Heart left ventricle (tissue), 13 donors: ENCODE data around the gene GREM1.

Experiments used
- POLR2A ChIP-seq, 2 donors: fragments of 450-650 bp; IDR thresholded peaks; one replicate each; pipeline ENCODE4 v1.6.1; 2017; ENCODE audit warnings: antibody characterized with exemption in 2 of 2, mild to moderate bottlenecking in 2 of 2, moderate library complexity in 2 of 2
- TF ChIP-seq, protein P1 (sequence below), 12 donors: fragments of 200-600 bp; sonication (generic) in 4 of 12; IDR thresholded peaks; one replicate each; pipeline versions ENCODE4 v1.5.0 to v1.8.0; 2018 to 2022; ENCODE audit warnings: antibody characterized with exemption in 12 of 12, mild to moderate bottlenecking in 5 of 12
- donor health status: ischemic (EF 13 %, LVEDD 7.1; RV severe dilation, severe dysfunction).
- donor health status: DM: no; HTN: yes; CAD: no.
- donor health status: DM: no; HTN: no; CAD: no.
- donor health status: ischemic (EF 25% LVEDD 6.9; RV normal size, moderate dysfunction).
- donor health status: ischemic (EF 25% LVEDD 5.7; RV mildly dilated, moderate dysfunction).
- donor health status: ischemic (EF 35%, LVEDD 5.7; RV mildly dilated, moderate dysfunction).
- donor health status: nonischemic (EF 11% LVEDD 7.7; RV severe dilation, severe dysfunction).
- donor health status: DM: yes; HTN: yes; CAD: no.
- donor health status: PGD.
- donor health status: ischemic (EF 29% LVEDD 5.4; RV normal size, mild dysfunction).
- donor health status: nonischemic (EF 23%, LVEDD 6.1; RV moderate dilation, normal function).

DNA sequence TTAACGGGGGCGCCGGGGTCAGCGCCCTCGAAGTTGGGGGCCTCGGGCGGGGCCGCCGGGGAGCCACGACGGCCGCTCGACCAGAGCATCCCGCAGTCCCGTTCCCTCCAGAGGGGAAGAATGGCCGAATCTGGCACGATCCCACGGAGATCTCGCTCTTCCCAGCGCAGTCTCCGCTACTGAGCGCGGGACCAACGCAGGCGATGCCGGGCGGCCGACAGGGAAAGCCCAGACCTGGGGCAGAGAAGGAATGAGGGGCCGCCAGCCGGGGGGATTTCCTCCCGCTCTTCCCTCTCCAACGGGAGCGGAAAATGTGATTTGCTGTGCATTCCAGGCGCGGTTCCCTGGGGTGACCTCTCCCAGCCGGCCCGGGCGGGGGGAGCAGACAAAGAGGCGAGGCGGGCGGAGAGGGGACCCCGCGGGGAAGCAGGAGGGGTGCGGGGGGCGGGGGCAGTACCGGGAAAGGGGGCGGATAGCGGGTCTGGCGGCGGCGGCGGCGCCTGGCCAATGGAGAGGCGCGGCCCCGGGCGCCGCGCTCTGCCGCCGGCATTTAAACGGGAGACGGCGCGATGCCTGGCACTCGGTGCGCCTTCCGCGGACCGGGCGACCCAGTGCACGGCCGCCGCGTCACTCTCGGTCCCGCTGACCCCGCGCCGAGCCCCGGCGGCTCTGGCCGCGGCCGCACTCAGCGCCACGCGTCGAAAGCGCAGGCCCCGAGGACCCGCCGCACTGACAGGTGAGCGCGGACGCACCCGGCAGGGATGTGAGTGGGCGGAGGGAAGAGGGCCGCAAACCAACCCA, at the start of gene GREM1:
- TF ChIP-seq, protein P1, sequence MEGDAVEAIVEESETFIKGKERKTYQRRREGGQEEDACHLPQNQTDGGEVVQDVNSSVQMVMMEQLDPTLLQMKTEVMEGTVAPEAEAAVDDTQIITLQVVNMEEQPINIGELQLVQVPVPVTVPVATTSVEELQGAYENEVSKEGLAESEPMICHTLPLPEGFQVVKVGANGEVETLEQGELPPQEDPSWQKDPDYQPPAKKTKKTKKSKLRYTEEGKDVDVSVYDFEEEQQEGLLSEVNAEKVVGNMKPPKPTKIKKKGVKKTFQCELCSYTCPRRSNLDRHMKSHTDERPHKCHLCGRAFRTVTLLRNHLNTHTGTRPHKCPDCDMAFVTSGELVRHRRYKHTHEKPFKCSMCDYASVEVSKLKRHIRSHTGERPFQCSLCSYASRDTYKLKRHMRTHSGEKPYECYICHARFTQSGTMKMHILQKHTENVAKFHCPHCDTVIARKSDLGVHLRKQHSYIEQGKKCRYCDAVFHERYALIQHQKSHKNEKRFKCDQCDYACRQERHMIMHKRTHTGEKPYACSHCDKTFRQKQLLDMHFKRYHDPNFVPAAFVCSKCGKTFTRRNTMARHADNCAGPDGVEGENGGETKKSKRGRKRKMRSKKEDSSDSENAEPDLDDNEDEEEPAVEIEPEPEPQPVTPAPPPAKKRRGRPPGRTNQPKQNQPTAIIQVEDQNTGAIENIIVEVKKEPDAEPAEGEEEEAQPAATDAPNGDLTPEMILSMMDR (IDR thresholded peaks at IDR 0.05): no peak
- TF ChIP-seq POLR2A (IDR thresholded peaks at IDR 0.05): no peak
